ENCODE measurements around the gene TMEM132D. TPM values are rescaled to one million over a fixed set of nuclear protein-coding genes. Genes with fewer than 3 reads are reported as not detected.

Gene TMEM132D
- total RNA-seq, 1 donor from 2014 or later: not detected

- DNase-seq: no peak
Observed at GRCh38 chr12:129720618-129721017, 183.2 kb downstream of the TMEM132D start.

- DNase-seq: no peak
Observed at GRCh38 chr12:129719416-129719815, 184.4 kb downstream of the TMEM132D start.

GRCh38 chr12:129717438-129717837 is 186.4 kb downstream of the TMEM132D start:
- no peak for DNase-seq

- DNase-seq: no peak
Observed at GRCh38 chr12:129716825-129717224, 187.0 kb downstream of the TMEM132D start.

GRCh38 chr12:129706716-129707115 is 197.1 kb downstream of the TMEM132D start:
- DNase-seq: no peak

GRCh38 chr12:129704232-129704830 is 199.5 kb downstream of the TMEM132D start:
- no peak for DNase-seq

GRCh38 chr12:129701631-129702101 is 202.2 kb downstream of the TMEM132D start:
- no peak for DNase-seq

- DNase-seq: no peak
Observed at GRCh38 chr12:129700036-129700435, 203.8 kb downstream of the TMEM132D start.

- DNase-seq: no peak
Observed at GRCh38 chr12:129696926-129697325, 206.9 kb downstream of the TMEM132D start.

- no peak for DNase-seq
Observed at GRCh38 chr12:129696405-129696804, 207.4 kb downstream of the TMEM132D start.

GRCh38 chr12:129693731-129694130 is 210.1 kb downstream of the TMEM132D start:
- DNase-seq: no peak

- DNase-seq: no peak
Observed at GRCh38 chr12:129687731-129688130, 216.1 kb downstream of the TMEM132D start.

GRCh38 chr12:129681830-129682229 is 222.0 kb downstream of the TMEM132D start:
- no peak for DNase-seq

- no peak for DNase-seq
Observed at GRCh38 chr12:129681151-129681550, 222.7 kb downstream of the TMEM132D start.

- DNase-seq: no peak
Observed at GRCh38 chr12:129676411-129676810, 227.4 kb downstream of the TMEM132D start.

GRCh38 chr12:129675947-129676346 is 227.9 kb downstream of the TMEM132D start:
- no peak for DNase-seq

GRCh38 chr12:129675496-129675895 is 228.3 kb downstream of the TMEM132D start:
- DNase-seq: no peak

- DNase-seq: no peak
Observed at GRCh38 chr12:129673806-129674205, 230.0 kb downstream of the TMEM132D start.

GRCh38 chr12:129672110-129672509 is 231.7 kb downstream of the TMEM132D start:
- DNase-seq: no peak

GRCh38 chr12:129670256-129670920 is 233.4 kb downstream of the TMEM132D start:
- DNase-seq: no peak

- DNase-seq: no peak
Observed at GRCh38 chr12:129665414-129665813, 238.4 kb downstream of the TMEM132D start.

GRCh38 chr12:129662234-129662633 is 241.6 kb downstream of the TMEM132D start:
- no peak for DNase-seq

GRCh38 chr12:129660946-129661345 is 242.9 kb downstream of the TMEM132D start:
- no peak for DNase-seq

GRCh38 chr12:129659961-129660622 is 243.7 kb downstream of the TMEM132D start:
- DNase-seq: no peak
